GM19025 (cell line): ENCODE data around the gene MAGEA12.
"Not testable (repeated sequence)": the region's sequence is repeated elsewhere in the genome, so short reads cannot be mapped to it uniquely, and the experiment has no call there.

ENCODE experiments used
- ATAC-seq: cut with Tn5 transposase; IDR thresholded peaks from one replicate; pipeline ENCODE4 v1.9.1; 2021; ENCODE audit warnings: mild to moderate bottlenecking, low read depth, moderate library complexity; ENCODE audit not compliant: unreplicated experiment

Gene MAGEA12, protein sequence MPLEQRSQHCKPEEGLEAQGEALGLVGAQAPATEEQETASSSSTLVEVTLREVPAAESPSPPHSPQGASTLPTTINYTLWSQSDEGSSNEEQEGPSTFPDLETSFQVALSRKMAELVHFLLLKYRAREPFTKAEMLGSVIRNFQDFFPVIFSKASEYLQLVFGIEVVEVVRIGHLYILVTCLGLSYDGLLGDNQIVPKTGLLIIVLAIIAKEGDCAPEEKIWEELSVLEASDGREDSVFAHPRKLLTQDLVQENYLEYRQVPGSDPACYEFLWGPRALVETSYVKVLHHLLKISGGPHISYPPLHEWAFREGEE

DNA sequence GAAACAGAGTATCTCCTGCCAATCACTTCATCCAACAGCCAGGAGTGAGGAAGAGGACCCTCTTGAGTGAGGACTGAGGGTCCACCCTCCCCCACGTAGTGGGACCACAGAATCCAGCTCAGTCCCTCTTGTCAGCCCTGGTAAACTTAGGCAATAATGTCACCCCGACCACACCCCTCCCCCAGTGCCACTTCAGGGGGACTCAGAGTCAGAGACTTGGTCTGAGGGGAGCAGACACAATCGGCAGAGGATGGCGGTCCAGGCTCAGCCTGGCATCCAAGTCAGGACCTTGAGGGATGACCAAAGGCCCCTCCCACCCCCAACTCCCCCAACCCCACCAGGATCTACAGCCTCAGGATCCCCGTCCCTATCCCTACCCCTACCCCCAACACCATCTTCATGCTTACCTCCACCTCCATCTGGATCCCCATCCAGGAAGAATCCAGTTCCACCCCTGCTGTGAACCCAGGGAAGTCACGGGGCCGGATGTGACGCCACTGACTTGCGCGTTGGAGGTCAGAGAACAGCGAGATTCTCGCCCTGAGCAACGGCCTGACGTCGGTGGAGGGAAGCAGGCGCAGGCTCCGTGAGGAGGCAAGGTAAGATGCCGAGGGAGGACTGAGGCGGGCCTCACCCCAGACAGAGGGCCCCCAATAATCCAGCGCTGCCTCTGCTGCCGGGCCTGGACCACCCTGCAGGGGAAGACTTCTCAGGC is at the start of gene MAGEA12, which contains the start of gene CSAG1:
Gene MAGEA12 (plus strand): TSS at position 497 of the 715 bp plus-strand sequence. CDS start 2,405 bp downstream, outside the sequence.
Gene CSAG1 (minus strand): TSS at position 461 of the 715 bp plus-strand sequence. CDS start 1,261 bp downstream, outside the sequence.
- no peak for ATAC-seq

DNA sequence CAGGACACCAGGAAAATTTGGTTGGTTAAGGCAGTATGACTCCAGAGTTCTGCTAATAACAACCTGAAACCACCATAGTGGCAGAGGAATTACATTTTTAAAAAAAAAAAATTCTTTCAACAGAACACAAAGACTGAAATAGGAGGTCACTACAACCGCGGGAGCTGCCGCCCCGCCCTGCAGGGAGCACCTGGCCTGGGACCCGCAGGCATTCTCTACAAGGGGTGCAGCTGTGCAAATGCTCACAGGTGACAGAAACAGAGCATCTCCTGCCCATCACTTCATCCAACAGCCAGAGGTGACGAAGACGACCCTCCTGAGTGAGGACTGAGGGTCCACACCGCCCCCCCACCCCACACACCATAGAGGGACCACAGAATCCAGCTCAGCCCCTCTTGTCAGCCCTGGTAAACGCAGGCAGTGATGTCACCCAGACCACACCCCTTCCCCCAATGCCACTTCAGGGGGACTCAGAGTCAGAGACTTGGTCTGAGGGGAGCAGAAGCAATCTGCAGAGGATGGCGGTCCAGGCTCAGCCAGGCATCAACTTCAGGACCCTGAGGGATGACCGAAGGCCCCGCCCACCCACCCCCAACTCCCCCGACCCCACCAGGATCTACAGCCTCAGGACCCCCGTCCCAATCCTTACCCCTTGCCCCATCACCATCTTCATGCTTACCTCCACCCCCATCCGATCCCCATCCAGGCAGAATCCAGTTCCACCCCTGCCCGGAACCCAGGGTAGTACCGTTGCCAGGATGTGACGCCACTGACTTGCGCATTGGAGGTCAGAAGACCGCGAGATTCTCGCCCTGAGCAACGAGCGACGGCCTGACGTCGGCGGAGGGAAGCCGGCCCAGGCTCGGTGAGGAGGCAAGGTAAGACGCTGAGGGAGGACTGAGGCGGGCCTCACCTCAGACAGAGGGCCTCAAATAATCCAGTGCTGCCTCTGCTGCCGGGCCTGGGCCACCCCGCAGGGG is 35.3 kb upstream of the MAGEA12 start, which contains the start of gene MAGEA3:
Gene MAGEA3 (plus strand): TSS at position 843 of the 980 bp plus-strand sequence. CDS start 2,039 bp downstream, outside the sequence.
- not testable (repeated sequence) for ATAC-seq

DNA sequence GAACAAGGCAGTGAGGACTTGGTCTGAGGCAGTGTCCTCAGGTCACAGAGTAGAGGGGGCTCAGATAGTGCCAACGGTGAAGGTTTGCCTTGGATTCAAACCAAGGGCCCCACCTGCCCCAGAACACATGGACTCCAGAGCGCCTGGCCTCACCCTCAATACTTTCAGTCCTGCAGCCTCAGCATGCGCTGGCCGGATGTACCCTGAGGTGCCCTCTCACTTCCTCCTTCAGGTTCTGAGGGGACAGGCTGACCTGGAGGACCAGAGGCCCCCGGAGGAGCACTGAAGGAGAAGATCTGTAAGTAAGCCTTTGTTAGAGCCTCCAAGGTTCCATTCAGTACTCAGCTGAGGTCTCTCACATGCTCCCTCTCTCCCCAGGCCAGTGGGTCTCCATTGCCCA is 33.2 kb upstream of the MAGEA12 start:
- not testable (repeated sequence) for ATAC-seq

DNA sequence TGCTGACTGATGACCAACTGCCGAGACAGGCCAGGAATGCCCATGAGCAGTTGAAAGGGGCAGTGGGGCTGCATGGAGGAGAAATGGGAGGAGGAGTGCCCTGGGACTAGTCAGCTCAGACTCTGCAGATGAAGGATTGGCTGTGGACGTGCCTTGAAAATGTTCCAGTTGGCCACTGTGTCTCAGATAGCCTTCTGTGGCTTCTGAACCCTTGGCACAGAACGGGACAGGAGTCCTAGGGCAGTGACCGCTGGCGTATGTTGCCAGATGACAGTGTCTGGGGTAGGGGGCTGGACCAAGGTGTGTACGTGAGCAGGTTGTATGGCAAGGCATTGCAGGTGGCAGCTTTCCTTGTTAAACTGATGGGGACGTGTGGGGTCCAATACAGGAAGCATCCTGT is 27.1 kb upstream of the MAGEA12 start:
- not testable (repeated sequence) for ATAC-seq

DNA sequence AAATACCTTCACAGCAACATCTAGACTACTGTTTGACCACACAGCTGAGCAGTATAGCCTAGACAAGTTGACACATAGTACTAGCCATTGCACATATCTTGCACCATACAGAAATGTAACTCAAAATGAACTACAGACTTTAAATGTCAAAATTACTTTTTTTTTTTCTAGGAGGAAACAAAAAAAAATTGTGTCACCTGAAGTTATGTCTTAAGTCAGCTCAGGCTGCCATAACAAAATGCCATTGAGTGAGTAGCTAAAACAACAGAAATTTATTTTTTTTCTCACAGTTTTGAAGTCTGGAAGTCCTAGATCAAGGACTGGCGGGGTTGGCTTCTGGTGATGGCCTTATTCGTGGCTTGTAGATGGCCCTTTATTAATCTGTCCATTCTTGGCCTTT is 24.4 kb upstream of the MAGEA12 start, which contains the start of gene CSAG2:
Gene CSAG2 (minus strand): TSS at position 101 of the 400 bp plus-strand sequence. CDS start 161 bp downstream, outside the sequence.
- ATAC-seq: not testable (repeated sequence)

DNA sequence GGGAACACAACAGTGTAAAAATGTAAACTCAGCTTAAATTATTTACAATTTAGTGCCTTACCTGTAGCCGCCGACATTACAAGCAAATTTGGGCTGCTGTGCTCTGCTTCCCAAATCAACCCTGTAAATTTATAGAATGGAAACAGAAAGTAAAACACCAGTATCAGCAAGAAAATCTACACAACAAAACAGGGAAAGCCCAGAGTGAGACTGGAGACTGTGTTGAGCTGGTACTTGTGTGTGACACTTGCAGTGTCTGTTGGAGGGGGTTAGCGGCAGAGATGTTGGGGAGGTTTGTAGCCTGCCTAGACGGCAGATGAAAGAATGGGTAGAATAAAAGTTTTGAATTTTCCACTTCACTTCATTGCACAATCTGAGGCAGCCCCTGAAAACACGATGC is 20.4 kb upstream of the MAGEA12 start:
- not testable (repeated sequence) for ATAC-seq

DNA sequence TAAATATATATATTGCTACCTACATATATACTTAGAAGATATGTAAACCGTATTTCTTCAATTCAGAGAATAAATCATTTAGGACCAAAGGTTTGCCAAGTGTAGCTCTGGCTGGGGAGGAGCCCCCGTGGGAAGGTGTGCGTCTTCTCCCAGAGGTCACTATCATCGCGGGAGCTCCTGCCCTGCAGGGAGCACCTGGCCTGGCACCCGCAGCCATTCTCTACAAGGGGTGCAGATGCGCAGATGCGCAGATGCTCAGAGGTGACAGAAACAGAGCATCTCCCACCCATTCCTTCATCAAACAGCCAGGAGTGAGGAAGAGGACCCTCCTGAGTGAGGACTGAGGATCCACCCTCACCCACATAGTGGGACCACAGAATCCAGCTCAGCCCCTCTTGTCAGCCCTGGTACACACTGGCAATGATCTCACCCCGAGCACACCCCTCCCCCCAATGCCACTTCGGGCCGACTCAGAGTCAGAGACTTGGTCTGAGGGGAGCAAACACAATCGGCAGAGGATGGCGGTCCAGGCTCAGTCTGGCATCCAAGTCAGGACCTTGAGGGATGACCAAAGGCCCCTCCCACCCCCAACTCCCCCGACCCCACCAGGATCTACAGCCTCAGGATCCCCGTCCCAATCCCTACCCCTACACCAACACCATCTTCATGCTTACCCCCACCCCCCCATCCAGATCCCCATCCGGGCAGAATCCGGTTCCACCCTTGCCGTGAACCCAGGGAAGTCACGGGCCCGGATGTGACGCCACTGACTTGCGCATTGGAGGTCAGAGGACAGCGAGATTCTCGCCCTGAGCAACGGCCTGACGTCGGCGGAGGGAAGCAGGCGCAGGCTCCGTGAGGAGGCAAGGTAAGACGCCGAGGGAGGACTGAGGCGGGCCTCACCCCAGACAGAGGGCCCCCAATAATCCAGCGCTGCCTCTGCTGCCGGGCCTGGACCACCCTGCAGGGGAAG is 19.5 kb upstream of the MAGEA12 start, which contains the start of gene MAGEA2B:
Gene MAGEA2B (plus strand): TSS at position 814 of the 973 bp plus-strand sequence. CDS start 2,479 bp downstream, outside the sequence.
- ATAC-seq: not testable (repeated sequence)

DNA sequence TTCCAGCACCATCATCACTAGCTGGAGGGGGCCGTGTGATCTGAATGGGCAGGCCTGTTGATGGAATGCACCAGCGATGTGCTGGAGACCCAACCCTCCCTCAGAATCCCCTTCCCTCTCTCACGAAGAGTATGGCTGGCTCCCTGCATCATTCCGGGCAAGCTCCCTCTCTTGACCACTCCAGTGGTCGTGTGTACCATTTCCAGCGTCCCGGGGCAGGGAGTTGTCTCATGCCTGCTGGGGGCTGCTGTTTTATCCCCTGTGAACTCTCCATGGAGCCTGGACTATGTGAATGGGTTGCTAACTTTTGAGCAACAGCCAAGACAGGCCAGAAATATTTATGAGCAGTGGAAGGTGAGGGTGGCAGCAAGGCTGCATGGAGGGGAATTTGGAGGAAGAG is 8.1 kb upstream of the MAGEA12 start:
- ATAC-seq: no peak

DNA sequence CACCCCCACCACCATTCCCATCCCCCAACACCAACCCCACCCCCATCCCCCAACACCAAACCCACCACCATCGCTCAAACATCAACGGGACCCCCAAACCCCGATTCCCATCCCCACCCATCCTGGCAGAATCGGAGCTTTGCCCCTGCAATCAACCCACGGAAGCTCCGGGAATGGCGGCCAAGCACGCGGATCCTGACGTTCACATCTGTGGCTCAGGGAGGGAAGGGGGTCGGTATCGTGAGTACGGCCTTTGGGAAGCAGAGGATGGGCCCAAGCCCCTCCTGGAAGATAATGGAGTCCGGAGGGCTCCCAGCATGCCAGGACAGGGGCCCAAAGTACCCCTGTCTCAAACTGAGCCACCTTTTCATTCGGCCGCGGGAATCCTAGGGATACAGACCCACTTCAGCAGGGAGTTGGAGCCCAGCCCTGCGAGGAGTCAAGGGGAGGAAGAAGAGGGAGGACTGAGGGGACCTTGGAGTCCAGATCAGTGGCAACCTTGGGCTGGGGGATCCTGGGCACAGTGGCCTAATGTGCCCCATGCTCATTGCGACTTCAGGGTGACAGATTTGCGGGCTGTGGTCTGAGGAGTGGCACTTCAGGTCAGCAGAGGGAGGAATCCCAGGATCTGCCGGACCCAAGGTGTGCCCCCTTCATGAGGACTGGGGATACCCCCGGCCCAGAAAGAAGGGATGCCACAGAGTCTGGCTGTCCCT is 744 bp downstream of the MAGEA12 start:
- ATAC-seq: not testable (repeated sequence)

DNA sequence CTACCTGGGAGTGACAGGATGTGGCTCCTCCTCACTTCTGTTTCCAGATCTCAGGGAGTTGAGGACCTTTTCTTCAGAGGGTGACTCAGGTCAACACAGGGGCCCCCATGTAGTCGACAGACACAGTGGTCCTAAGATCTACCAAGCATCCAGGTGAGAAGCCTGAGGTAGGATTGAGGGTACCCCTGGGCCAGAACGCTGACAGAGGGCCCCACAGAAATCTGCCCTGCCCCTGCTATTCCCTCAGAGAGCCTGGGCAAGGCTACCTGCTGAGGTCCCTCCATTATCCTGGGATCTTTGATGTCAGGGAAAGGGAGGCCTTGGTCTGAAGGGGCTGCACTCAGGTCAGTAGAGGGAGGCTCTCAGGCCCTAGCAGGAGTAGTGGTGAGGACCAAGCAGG is 1.5 kb downstream of the MAGEA12 start:
- ATAC-seq: no peak

DNA sequence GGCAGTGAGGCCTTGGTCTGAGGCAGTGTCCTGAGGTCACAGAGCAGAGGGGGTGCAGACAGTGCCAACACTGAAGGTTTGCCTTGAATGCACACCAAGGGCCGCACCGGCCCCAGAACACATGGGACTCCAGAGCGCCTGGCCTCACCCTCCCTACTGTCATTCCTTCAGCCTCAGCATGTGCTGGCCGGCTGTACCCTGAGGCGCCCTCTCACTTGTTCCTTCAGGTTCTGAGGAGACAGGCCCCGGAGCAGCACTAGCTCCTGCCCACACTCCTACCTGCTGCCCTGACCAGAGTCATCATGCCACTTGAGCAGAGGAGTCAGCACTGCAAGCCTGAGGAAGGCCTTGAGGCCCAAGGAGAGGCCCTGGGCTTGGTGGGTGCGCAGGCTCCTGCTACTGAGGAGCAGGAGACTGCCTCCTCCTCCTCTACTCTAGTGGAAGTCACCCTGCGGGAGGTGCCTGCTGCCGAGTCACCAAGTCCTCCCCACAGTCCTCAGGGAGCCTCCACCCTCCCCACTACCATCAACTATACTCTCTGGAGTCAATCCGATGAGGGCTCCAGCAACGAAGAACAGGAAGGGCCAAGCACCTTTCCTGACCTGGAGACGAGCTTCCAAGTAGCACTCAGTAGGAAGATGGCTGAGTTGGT is 2.4 kb downstream of the MAGEA12 start:
- ATAC-seq: no peak

DNA sequence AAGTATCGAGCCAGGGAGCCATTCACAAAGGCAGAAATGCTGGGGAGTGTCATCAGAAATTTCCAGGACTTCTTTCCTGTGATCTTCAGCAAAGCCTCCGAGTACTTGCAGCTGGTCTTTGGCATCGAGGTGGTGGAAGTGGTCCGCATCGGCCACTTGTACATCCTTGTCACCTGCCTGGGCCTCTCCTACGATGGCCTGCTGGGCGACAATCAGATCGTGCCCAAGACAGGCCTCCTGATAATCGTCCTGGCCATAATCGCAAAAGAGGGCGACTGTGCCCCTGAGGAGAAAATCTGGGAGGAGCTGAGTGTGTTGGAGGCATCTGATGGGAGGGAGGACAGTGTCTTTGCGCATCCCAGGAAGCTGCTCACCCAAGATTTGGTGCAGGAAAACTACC is 3.0 kb downstream of the MAGEA12 start:
- not testable (repeated sequence) for ATAC-seq

DNA sequence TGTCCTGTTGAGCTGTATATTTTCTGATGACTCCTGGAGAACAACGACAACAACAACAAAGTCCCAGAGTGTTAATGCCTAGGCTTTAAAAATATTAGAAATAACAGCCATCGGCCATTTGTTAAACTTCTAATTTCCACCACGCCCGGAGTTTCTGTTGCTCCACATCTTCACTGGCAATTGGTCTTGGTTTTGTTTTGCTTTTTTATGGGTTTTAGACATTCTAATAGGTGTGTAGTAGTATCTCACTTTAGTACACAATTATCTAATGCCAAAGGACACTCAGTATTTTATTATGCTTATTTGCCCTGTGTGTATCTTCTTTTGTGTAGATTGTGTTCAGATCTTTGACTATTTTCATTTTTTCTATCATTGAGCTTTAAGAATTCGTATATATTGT is 5.0 kb downstream of the MAGEA12 start:
- no peak for ATAC-seq

DNA sequence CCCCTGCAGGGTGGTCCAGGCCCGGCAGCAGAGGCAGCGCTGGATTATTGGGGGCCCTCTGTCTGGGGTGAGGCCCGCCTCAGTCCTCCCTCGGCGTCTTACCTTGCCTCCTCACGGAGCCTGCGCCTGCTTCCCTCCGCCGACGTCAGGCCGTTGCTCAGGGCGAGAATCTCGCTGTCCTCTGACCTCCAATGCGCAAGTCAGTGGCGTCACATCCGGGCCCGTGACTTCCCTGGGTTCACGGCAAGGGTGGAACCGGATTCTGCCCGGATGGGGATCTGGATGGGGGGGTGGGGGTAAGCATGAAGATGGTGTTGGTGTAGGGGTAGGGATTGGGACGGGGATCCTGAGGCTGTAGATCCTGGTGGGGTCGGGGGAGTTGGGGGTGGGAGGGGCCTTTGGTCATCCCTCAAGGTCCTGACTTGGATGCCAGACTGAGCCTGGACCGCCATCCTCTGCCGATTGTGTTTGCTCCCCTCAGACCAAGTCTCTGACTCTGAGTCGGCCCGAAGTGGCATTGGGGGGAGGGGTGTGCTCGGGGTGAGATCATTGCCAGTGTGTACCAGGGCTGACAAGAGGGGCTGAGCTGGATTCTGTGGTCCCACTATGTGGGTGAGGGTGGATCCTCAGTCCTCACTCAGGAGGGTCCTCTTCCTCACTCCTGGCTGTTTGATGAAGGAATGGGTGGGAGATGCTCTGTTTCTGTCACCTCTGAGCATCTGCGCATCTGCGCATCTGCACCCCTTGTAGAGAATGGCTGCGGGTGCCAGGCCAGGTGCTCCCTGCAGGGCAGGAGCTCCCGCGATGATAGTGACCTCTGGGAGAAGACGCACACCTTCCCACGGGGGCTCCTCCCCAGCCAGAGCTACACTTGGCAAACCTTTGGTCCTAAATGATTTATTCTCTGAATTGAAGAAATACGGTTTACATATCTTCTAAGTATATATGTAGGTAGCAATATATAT is 20.4 kb downstream of the MAGEA12 start, which contains the start of gene MAGEA2:
Gene MAGEA2 (minus strand): TSS at position 157 of the 965 bp plus-strand sequence. CDS start 2,479 bp downstream, outside the sequence.
- not testable (repeated sequence) for ATAC-seq

DNA sequence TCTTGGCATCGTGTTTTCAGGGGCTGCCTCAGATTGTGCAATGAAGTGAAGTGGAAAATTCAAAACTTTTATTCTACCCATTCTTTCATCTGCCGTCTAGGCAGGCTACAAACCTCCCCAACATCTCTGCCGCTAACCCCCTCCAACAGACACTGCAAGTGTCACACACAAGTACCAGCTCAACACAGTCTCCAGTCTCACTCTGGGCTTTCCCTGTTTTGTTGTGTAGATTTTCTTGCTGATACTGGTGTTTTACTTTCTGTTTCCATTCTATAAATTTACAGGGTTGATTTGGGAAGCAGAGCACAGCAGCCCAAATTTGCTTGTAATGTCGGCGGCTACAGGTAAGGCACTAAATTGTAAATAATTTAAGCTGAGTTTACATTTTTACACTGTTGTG is 21.3 kb downstream of the MAGEA12 start:
- ATAC-seq: not testable (repeated sequence)

DNA sequence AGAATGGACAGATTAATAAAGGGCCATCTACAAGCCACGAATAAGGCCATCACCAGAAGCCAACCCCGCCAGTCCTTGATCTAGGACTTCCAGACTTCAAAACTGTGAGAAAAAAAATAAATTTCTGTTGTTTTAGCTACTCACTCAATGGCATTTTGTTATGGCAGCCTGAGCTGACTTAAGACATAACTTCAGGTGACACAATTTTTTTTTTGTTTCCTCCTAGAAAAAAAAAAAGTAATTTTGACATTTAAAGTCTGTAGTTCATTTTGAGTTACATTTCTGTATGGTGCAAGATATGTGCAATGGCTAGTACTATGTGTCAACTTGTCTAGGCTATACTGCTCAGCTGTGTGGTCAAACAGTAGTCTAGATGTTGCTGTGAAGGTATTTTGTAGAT is 25.4 kb downstream of the MAGEA12 start, which contains the start of gene CSAG3:
Gene CSAG3 (plus strand): TSS at position 301 of the 400 bp plus-strand sequence.
- ATAC-seq: not testable (repeated sequence)
